Gastrocnemius medialis (tissue), 4 donors: Measurements from ENCODE around the gene HDAC6.

Experiments used
- POLR2A ChIP-seq, 2 donors: fragments of 450-650 bp; IDR thresholded peaks; one replicate each; pipeline ENCODE4 v1.6.1; 2017; ENCODE audit warnings: antibody characterized with exemption in 2 of 2, mild to moderate bottlenecking in 2 of 2, moderate library complexity in 2 of 2
- TF ChIP-seq, protein P1 (sequence below), 5 experiments: fragments of 450-650 bp in 3 of 5; fragments of 200-600 bp in 2 of 5; sonication (generic) in 2 of 5; IDR thresholded peaks in 4 of 5; conservative IDR thresholded peaks in 1 of 5; 1 replicate in 4 of 5; 2 replicates in 1 of 5; pipeline ENCODE4 v1.5.1; 2016 to 2019; ENCODE audit warnings: antibody characterized with exemption in 5 of 5, mild to moderate bottlenecking in 3 of 5, moderate library complexity in 3 of 5

DNA sequence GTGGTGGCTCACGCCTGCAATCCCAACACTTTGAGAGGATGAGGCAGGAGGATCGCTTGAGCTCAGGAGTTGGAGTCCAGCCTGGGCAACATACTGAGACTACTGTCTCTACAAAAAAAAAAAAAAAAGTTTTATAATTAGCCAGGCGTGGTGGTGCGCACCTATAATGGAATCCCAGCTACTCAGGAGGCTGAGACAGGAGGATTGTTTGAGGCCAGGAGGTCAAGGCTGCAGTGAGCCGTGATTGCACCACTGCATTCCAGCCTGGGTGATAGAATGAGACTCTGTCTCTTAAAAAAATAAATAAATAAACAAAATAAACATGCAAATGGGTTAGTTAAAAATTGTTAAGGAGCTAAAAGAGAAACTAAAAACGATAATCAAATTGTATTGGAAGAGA, 32.6 kb upstream of the HDAC6 start:
- TF ChIP-seq, protein P1, sequence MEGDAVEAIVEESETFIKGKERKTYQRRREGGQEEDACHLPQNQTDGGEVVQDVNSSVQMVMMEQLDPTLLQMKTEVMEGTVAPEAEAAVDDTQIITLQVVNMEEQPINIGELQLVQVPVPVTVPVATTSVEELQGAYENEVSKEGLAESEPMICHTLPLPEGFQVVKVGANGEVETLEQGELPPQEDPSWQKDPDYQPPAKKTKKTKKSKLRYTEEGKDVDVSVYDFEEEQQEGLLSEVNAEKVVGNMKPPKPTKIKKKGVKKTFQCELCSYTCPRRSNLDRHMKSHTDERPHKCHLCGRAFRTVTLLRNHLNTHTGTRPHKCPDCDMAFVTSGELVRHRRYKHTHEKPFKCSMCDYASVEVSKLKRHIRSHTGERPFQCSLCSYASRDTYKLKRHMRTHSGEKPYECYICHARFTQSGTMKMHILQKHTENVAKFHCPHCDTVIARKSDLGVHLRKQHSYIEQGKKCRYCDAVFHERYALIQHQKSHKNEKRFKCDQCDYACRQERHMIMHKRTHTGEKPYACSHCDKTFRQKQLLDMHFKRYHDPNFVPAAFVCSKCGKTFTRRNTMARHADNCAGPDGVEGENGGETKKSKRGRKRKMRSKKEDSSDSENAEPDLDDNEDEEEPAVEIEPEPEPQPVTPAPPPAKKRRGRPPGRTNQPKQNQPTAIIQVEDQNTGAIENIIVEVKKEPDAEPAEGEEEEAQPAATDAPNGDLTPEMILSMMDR (IDR thresholded peaks at IDR 0.05 in 4 of 5, conservative IDR thresholded peaks at IDR 0.05 in 1 of 5): no peak
- TF ChIP-seq POLR2A (IDR thresholded peaks at IDR 0.05): no peak
